Measurements from ENCODE around the gene AP3B1.

Gene AP3B1

DNA sequence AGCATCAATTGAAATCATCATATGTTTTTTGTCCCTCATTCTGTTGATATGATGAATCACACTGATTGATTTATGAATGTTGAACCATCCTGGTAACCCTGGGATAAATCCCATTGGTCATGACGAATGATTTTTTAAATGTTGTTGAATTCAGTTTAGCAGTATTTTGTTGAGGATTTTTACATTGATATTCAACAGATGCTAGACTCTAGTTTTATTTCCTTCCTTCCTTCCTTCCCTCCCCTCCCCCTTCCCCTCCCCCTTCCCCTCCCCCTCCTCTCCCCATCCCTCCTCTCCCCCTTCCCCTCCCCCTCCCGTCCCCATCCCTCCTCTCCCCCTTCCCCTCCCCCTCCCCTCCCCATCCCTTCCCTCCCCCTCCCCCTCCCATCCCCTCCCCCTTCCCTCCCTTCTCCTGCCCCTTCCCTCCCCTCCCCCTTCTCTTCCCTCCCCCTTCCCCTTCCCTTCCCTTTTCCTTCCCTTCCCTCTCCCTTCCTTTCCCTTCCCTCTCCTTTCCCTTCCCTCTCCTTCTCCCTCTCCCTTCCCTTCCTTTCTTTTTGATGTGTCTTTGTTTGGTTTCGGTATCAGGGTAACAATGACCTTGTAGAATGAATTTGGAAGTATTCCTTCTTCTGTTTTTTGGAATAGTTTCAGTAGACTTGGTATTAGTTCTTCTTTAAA lies 142.8 kb downstream of the AP3B1 start:
- no peak overlapping the region for H3K4me3 ChIP-seq (ENCODE audit: low read depth, low read length)
- no peak overlapping the region for H3K9ac ChIP-seq
- H3K79me2 ChIP-seq = no peaks in the 10 kb centered on the region
- no peak overlapping the region for H2AFZ ChIP-seq
- H3K27ac ChIP-seq = no peak overlapping the region
- H3K36me3 ChIP-seq (ENCODE audit: control insufficient read depth, insufficient read depth, low read length) = no peaks in the 10 kb centered on the region
- H3K4me1 ChIP-seq = no peaks in the 10 kb centered on the region
- H3K9me3 ChIP-seq (ENCODE audit: control insufficient read depth, low read length) = no peaks in the 10 kb centered on the region
- TF ChIP-seq, protein P1, sequence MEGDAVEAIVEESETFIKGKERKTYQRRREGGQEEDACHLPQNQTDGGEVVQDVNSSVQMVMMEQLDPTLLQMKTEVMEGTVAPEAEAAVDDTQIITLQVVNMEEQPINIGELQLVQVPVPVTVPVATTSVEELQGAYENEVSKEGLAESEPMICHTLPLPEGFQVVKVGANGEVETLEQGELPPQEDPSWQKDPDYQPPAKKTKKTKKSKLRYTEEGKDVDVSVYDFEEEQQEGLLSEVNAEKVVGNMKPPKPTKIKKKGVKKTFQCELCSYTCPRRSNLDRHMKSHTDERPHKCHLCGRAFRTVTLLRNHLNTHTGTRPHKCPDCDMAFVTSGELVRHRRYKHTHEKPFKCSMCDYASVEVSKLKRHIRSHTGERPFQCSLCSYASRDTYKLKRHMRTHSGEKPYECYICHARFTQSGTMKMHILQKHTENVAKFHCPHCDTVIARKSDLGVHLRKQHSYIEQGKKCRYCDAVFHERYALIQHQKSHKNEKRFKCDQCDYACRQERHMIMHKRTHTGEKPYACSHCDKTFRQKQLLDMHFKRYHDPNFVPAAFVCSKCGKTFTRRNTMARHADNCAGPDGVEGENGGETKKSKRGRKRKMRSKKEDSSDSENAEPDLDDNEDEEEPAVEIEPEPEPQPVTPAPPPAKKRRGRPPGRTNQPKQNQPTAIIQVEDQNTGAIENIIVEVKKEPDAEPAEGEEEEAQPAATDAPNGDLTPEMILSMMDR (IDR thresholded peaks at IDR 0.05) = no peak
- H3K4me2 ChIP-seq (ENCODE audit: low read length) = no peak overlapping the region
- H3K27me3 ChIP-seq (ENCODE audit: control insufficient read depth, insufficient read depth, low read length) = no peaks in the 10 kb centered on the region

DNA sequence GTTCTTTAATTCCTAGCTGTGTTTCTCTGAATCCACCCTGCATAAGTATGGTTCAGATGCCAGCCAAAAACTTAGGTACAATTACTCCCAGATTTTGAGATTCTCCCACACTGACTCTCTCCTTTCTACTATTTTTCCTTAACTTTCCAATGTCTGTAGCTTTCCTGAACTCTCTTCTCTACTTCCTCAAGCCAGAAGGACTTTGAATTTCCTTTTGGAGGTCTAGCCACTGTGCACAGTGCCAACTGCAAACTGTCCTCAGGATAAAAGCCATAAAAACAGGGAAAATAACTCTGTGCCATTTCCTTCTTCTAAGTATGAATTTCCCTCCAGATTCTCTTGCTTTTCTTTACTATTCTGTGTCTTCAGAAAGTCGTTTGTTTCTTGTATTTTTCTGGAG lies 157.2 kb downstream of the AP3B1 start:
- Histone ChIP-seq H3K36me3 (ENCODE audit: control insufficient read depth, insufficient read depth, low read length) (no peaks in the 10 kb centered on the region), H3K27me3 (ENCODE audit: control insufficient read depth, insufficient read depth, low read length) (no peaks in the 10 kb centered on the region), H3K4me1 (peaks cover 9% of the 10 kb centered on the region), H3K9ac (no peak overlapping the region), H3K79me2 (no peaks in the 10 kb centered on the region), H3K4me3 (ENCODE audit: low read depth, low read length) (no peak overlapping the region), H3K9me3 (ENCODE audit: control insufficient read depth, low read length) (no peaks in the 10 kb centered on the region), H2AFZ (no peak overlapping the region), H3K4me2 (ENCODE audit: low read length) (no peak overlapping the region), H3K27ac (no peak overlapping the region)
- TF ChIP-seq, protein P1 (IDR thresholded peaks at IDR 0.05) = no peak

DNA sequence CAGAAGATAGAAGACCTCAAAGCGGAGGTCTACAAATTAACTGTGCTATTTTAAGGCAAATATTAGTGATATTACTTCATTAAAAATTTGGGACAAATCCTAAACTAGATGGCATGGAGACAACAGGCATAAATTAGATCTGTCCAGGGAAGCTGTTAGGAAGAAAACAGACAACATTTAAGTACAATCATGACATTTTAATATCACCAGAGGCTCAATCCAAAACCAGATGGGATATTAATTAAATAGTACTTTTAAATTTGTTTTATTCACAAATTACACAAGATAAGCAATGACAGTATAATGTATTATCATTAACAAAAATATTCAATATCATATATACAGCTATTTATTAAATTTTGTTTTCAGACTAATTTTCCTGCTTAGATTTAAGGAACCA lies 161.1 kb downstream of the AP3B1 start:
- no peaks in the 10 kb centered on the region for H3K79me2 ChIP-seq
- H3K27ac ChIP-seq = no peak overlapping the region
- H3K9me3 ChIP-seq (ENCODE audit: control insufficient read depth, low read length) = no peaks in the 10 kb centered on the region
- H3K27me3 ChIP-seq (ENCODE audit: control insufficient read depth, insufficient read depth, low read length) = no peaks in the 10 kb centered on the region
- TF ChIP-seq, protein P1 (IDR thresholded peaks at IDR 0.05) = no peak
- H3K4me1 ChIP-seq = peaks cover 9% of the 10 kb centered on the region
- H2AFZ ChIP-seq = no peak overlapping the region
- H3K36me3 ChIP-seq (ENCODE audit: control insufficient read depth, insufficient read depth, low read length) = no peaks in the 10 kb centered on the region
- H3K4me3 ChIP-seq (ENCODE audit: low read depth, low read length) = no peak overlapping the region
- H3K9ac ChIP-seq = no peak overlapping the region
- H3K4me2 ChIP-seq (ENCODE audit: low read length) = no peak overlapping the region

DNA sequence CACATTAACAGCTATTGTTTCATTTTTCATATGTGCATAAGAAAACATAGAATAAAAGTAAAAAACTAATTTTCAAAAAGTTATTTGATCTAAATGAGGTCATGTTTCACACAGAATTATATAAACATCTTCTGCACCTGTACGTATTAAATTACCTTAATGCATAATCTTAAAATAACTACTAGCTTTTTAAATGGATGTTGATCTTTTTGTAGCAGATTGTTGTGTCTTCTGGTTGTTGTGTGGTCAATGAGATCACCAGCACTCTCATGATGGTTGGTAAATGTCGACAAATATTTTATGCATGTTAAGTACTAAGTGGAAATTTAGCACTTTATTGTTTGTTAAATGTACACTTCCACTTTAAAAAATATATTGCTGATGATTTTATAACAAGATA lies 162.0 kb downstream of the AP3B1 start:
- no peak overlapping the region for H2AFZ ChIP-seq
- peaks cover 9% of the 10 kb centered on the region for H3K4me1 ChIP-seq
- H3K36me3 ChIP-seq (ENCODE audit: control insufficient read depth, insufficient read depth, low read length) = no peaks in the 10 kb centered on the region
- no peak overlapping the region for H3K4me2 ChIP-seq (ENCODE audit: low read length)
- no peaks in the 10 kb centered on the region for H3K27me3 ChIP-seq (ENCODE audit: control insufficient read depth, insufficient read depth, low read length)
- H3K9me3 ChIP-seq (ENCODE audit: control insufficient read depth, low read length) = no peaks in the 10 kb centered on the region
- H3K9ac ChIP-seq = no peak overlapping the region
- H3K79me2 ChIP-seq = no peaks in the 10 kb centered on the region
- TF ChIP-seq, protein P1 (IDR thresholded peaks at IDR 0.05) = no peak
- no peak overlapping the region for H3K4me3 ChIP-seq (ENCODE audit: low read depth, low read length)
- no peak overlapping the region for H3K27ac ChIP-seq

DNA sequence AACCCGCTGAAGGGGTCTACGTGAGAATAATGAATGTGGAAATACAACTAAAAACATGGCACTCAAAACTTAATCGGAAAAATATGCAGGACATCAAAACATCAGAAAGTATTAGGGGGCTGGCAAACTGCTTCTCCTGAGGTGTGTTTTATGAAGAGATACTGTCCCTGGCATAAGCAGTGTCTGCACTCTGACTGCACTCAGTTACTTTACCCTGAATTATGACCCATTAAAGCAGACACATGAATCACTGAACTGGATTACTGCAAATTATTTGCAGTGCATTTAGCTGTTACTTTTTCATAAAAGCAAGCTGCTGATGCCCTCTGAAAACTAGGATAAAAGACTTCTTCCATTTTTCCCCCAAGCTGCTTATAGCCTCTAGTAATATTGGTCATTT lies 164.9 kb downstream of the AP3B1 start:
- H3K79me2 ChIP-seq = no peaks in the 10 kb centered on the region
- no peak overlapping the region for H3K4me3 ChIP-seq (ENCODE audit: low read depth, low read length)
- H3K4me2 ChIP-seq (ENCODE audit: low read length) = no peak overlapping the region
- no peaks in the 10 kb centered on the region for H3K36me3 ChIP-seq (ENCODE audit: control insufficient read depth, insufficient read depth, low read length)
- H3K9ac ChIP-seq = no peak overlapping the region
- no peaks in the 10 kb centered on the region for H3K9me3 ChIP-seq (ENCODE audit: control insufficient read depth, low read length)
- TF ChIP-seq, protein P1 (IDR thresholded peaks at IDR 0.05) = no peak
- no peak overlapping the region for H2AFZ ChIP-seq
- H3K4me1 ChIP-seq = peaks cover 9% of the 10 kb centered on the region
- no peaks in the 10 kb centered on the region for H3K27me3 ChIP-seq (ENCODE audit: control insufficient read depth, insufficient read depth, low read length)
- no peak overlapping the region for H3K27ac ChIP-seq

All from parathyroid adenoma (tissue), 2 donors.